NCI-H226 (cell line): Measurements from ENCODE around the gene TOGARAM2.

Experiments
- DNase-seq: peaks from one replicate; pipeline ENCODE4 v3.0.0-alpha.2; 2015

Gene TOGARAM2

DNA sequence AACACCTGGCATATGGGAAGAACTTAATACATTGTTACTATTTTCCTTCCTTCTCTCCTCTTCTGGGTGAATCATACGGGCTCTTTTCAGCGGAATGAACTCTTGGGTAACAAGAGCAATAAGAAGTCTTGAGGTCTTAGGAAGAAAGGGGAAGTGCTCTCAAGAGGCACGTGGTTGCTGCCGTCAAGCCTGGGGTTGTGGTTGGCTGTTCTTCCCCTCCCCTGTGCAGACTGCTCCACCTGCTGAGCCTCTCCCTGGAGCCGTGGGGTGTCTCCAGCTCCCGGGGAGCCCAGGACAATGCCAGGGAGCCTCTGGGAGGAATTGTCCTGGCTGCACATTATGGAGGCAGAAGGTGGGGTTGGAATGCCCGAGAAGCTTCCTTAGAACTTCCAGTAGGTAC is 19.4 kb downstream of the TOGARAM2 start:
- no peak for DNase-seq

DNA sequence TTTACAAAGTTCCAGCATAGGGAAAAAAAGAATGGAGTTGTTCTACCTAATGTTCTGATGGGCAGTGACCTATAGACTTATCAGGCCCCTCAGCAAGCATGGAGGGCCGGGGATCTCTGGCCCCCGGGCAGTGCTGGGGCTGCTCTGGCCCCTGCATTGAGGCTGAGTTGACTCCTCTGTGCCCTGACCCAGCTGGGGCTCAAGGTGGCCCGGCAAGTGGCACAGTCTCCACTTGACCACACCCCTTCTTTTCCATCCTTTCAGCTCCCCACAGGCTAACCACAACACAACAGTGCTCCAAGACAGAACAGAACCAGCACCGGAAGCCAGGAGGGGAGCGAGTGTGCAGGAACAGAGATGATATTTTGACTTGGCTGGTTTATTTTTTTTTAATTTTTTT is 19.9 kb downstream of the TOGARAM2 start:
- DNase-seq = no peak

DNA sequence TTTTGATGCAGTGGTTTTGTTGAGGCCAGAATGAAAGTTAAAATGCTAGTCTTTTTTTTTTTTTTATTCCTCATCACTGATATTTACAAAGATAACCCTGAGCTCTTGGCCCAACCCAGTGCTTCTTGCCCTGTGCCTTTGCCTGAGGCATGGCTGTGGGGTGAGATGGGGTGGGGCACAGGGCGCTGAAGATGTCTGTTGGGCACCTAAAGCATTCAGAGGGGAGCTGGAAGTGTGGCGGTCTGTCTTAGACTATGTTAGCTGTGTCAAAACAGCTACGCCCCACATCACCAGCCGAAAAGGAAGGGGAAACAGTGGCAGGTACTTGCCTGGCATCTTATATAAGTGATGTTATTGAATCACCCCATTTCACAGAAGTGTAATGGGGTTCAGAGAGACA is 20.7 kb downstream of the TOGARAM2 start:
- DNase-seq = no peak

DNA sequence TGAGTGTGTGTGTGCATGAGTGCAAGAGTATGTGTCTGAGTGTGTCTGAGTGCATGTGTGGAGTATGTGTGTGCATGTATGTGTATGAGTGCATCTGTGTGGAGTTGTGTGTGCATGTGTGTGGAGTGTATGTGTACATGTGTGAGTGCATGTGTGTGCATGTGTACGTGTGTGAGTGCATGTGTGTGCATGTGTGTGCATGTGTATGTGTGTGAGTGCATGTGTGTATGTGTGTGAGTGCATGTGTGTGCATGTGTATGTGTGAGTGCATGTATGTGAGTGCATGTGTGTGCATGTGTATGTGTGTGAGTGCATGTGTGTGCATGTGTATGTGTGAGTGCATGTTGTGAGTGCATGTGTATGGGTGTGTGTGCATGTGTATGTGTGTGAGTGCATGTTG is 23.7 kb downstream of the TOGARAM2 start:
- no peak for DNase-seq

DNA sequence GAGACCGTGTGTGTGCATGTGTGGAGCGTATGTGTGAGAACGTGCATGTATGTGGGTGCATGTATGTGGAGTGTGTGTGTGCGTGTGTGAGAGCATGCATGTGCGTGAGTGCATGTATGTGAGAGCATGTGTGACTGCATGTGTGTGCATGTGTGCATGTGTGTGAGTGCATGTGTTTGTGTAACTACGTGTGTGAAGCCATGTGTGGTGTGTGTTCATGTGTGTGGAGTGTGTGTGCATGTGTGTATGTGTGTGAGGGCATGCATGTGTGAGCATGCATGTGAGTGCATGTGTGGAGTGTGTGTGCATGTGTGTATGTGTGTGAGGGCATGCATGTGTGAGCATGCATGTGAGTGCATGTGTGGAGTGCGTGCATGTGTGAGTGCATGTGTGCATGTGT is 24.2 kb downstream of the TOGARAM2 start:
- no peak for DNase-seq

DNA sequence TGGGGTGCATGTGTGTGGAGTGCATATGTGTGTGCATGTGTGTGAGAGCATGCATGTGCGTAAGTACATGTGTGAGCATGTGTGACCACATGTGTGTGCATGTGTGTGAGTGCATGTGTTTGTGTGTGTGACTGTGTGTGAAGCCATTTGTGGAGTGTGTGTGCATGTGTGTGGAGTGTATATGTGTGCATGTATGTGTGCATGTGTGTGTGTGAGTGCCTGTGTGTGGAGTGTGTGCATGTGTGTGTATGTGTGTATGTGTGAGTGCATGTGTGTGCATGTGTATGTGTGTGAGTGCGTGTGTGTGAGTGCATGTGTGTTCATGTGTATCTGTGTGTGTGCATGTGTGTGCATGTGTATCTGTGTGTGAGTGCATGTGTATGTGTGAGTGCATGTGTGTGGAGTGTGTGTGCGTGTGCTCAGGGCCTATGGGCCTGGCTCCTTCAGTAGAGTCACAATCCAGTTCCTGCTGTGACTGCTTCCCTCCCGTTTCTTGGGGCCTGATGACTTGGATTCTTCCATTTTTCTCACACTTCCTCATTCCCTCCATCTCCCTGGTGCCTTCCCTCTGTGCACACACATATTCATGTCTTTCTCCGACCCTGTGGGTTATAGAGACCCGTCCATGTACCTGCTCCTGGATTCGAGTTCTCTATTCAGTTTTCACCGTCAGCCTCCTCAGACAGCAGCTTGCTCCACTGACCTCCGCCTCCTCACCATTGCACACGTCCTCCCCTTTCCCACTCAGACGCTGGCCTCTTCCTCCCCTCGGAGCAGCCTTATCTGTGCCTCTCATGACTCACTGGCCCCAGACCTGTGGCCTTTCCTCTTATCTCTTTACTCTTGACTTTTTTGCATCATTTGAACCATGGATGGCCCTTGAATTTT is 25.2 kb downstream of the TOGARAM2 start:
- peak; percentile 70 for DNase-seq

DNA sequence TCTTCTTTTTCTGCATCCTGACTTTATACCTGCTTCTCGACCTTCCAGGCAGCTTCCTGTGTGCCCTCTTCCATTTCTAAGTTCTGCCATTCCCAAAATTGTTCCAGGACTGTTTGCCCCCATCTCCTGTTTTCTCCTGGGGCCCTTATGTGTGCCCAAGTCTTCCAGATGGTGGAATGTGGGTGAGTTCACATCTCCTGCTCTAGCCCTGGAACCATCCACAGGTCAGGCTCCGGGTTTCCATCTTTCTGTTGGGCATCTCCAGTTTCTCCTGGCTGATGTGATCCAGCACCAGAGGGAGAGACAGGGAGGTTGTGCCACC is 25.8 kb downstream of the TOGARAM2 start:
- no peak for DNase-seq

DNA sequence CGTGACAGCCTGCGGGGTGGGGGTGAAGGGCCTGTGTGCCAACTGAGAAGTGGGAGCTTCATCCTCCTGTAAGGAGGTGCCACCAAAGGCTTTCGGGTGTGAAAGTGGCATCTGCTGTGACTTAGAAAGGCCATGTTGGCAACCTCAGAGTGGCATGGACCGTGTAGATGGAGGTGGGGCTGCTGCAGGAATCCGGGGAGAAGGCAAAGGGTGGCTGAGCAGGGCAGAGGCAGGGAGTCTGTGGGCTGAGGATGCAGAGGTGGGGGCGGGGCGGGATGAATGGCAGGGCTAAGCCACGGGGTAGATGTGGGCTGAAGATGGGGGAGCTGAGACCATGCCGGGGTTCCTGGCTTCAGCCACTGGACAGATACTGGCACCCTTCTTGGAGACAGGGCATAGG is 28.2 kb downstream of the TOGARAM2 start:
- no peak for DNase-seq

DNA sequence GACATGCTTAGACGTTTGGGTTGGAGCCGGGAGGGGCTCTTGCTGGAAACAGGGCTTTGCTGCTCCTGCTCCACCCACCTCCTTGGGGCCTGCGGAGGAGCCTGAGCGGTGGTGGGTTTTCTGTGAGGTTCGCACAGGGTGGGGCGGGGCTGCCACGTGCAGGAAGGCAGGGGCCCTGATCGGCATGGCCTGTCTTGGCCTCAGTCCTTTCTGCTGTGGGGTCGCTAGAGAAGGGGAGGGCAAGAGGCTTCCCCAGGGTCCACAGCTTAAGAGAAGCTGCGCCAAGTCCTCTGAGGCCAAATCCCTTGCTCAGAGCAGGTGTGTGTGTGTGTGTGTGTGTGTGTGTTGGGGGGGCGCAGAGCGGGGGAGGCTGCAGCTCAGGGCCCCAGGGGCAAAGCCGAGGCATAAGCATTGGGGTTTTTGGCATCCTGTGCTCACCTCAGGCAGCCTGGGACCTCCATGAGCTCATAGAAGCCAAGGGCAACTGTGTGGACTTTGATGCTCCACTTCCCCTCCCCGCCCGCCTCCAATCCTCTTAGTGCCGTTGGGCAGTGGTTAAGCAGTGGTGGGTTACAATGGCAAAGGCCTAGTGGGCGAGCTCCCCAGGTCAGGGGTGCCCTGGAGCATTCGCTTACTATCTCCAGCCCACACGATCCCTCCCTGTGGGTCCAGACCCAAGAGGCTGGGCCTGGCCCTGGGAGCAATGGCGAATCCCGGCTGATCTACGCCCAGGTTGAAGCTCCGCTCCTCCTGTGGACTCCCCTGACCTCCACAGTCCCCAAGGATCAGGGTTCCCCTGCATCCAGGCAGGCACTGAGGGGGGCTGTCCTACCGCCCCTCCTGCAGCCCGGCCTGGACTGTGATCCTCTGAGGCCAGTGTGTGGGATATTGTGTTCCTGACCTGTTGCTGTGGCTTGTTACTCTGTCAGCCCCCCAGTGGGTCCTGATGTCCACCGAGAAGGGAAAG is 28.9 kb downstream of the TOGARAM2 start:
- no peak for DNase-seq

DNA sequence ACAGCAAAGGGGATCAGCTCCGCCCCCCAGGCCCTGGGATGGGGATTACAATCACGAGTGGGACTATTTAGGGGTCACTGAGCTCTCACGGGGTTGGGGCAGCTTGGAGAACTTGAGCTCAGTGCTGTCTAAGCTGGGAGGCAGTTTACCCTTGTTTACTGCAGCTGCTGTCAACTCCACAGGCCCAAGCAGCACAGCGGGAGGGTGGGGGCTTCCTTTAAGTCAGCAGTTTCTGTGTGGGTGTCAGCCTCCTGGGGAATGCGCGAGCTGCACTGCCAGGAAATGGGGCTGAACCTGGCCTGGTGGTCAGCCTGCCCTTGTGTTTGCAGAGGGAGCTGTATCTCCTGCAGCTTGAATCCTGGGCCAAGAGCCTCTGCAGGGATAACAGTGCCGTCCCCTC is 29.8 kb downstream of the TOGARAM2 start:
- DNase-seq = no peak

DNA sequence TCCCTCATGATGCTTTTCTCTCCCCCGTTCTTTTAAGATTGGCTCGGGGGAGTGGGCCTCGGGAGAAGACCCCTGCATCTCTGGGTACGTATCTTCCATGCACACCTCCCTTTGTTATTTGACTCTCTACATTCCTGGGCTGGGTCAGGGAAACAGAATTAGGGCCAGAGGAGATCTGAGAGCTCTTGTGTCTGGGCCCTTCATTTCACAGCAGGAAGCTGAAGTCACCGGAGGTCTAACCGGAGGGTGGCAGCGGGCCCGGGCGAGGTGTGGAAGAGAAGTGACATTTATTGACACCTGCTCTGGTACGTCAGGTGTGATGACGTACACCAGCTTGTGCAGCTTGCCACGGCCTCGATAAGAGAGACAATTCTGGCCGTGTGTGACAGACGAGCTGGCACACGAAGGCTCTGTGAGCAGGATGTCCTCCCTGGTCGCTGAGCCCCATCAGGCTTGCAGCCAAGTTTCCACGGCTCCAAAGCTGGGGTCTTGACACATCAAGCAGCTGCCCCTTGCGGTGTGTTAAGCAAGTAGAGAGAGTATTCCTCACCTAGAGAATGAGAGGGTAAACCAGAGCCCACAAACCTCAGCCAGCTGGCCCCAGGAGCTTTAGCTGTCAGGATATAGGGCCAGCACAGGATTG is 30.4 kb downstream of the TOGARAM2 start:
- no peak for DNase-seq

DNA sequence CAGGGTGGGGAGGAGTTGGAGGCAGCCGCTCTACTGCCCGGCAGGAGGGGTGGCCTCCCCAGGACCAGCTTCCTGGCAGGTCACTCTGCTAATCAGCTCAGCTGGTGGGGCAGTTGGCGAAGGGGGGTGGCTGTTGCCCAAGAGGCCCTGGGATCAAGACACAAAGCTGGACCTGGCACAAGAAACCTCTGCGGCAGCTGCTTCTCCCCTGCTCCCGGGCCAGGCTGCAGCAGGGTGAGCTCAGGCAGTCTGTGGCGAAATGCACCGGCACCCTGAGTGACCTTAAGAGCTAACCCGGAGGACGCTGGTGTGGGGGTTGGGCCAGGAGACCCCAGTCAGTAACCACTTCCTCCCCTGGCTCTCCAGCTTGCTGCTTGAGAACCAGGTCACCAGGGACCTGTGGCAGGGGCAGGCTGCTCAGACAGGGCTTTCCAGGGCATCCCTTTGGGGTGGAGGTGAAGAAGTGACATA is 31.1 kb downstream of the TOGARAM2 start:
- DNase-seq = no peak

DNA sequence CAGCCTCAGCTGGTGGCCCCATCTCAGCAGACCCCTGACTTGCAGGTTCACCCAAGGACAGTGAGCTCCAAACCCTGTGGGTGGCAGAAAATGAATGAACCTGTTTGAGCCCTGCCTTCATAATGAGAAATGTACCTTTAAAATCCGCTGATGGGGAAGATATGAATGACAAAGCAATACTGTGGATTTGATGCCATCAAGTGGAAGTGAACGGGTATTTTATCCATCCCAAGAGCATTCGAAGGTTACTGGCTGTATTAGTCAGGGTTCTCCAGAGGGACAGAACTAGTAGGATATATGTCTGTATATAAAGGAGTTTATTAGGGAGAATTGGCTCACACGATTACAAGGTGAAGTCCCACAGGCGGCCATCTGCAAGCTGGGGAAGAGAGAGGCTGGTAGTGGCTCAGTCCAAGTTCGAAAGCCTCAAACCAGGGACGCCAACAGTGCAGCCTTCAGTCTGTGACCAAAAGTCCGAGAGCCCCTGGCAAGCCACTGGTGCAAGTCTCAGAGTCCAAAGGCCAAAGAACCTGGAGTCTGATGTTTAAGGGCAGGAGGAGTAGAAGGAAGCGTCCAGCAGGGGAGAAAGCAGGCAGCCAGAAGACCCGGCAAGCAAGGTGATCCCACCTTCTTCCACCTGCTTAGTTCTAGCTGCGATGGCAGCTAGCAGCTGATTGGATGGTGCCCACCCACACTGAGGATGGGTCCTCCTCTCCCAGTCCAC is 32.1 kb downstream of the TOGARAM2 start:
- DNase-seq = no peak

DNA sequence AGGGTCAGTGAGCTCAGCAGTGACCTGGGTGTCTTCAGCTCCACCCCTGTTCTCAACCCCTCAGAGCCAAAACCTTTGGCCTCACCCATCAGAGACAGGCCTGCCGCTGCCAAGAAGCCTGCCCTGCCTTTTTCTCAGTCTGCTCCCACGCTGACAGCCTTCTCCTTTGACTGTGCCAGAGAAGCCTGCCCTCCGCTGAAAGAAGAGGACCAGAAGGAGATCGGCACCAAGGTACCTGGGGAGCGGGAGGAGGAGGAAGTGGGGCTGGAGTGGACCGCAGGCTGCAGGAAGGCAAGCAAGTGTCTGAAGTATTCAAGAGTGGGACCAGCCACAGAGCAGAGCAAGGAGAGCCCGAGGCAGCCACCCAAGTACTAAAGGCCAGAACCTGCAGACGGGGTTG is 33.2 kb downstream of the TOGARAM2 start:
- DNase-seq = no peak

DNA sequence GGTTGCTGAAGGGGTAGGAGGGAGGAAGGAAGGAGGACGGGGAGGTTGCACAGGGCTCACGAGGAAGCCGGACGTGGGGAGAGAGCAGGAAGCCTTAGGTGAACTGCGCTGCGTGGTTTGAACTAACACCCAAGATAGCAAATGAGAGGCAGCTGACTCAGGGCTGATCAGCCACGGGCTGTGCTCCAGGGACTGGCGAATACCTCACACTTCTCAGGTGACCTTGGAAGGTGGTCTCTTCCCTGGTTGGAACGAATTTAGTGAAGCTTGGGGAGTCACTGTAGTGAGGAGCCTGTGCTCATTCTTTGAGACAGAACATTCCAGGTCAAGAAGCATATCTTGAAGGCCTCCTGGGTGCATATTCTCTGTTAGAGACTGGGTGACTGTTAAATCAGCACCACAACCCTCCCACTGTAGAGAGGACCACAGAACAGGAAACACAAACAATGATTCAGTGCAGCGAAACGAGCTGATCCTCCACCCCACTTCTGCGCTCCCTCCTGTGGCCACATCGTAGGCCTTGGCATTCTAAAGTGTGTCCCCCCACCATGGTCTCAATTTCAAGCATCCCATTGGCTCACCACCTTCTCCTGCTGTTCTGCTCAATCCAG is 33.8 kb downstream of the TOGARAM2 start:
- peak; percentile 52 for DNase-seq

DNA sequence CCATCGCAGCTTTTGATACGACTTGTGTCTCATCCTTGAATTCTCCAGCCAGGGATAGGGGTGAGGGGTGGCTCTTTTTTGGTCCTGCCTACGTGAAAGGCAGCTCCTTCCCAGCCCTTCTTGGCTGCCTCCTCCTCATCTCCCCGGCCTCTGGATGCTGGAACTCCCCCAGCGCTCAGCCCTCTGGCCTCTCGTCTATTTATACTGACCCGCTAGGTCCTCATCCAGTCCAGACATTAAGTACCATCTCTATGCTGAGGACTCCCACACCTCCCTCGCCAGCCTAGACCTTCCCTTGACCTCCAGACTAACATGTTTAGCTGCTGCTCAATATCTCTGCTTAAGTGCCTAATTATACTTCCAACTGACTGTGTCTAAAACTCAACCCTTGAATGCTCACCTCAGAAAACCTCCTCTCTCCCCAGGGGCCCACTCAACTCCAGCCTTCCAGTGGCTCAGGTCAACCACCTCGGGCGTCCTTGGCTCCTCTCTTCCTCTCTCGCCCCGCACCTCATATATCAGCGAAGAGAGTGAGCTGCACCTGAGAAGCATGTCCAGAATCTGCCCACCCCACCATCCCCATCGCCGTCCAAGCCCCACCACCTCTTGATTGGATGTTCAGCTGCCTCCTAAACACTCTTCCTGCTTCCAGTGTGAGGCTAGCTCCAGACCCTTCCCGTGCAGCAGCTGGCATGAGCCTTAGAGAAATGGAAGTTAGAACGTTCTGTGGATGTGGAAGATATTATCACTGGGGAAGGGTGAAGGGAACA is 34.8 kb downstream of the TOGARAM2 start:
- DNase-seq = no peak

DNA sequence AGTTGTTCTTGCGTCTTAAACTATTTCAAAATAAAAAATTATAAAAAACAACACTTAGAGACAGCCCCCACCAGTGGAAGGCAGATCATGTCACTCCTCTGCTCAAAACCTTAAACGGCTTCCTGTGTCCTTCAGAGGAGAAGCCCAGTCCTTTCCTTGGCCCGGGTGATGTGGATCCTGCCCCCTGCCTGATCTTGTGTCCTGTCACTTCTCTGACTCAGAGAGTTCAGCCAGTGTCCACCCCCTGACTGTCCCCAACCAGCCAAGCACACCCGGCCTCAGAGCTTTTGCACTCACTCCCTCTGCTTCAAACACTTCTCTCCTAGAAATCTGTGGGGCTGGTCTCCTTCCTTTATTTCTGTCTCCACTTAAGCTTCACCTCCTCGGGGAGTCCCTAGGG is 35.4 kb downstream of the TOGARAM2 start:
- no peak for DNase-seq

DNA sequence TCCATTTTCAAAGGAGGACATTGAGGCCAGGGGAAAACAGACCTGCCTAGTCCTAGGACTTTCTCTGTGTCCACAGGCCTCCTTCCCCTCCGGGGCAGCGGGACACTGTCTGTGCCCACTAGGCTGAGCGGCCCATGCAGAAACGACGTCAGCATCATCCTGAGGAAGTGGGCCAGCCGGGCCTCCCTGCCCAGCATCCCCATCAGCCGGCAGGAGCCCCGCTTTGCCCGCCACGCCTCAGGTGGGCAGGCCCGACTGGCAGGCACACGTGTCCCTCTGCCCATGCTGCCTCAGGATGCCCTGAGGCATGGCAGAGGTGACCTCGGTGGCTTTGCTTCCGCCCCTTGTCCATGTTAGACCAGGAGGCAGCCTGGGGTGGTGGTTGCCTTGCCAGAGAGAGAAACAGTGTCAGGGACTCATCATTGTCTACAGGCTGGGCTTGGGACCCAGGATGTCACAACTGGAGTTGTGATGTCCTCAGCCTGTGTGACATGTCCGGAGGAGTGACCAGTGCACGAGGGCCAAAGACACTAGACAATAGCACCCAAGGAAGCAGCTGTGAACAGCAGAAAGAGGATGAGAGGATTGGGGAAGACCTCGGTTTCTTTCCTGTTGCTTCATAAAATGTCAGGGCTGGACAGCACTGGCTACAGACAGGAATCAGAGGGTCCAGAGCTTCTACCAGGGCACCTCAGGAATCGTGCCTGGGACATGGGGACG is 36.8 kb downstream of the TOGARAM2 start:
- DNase-seq = no peak

DNA sequence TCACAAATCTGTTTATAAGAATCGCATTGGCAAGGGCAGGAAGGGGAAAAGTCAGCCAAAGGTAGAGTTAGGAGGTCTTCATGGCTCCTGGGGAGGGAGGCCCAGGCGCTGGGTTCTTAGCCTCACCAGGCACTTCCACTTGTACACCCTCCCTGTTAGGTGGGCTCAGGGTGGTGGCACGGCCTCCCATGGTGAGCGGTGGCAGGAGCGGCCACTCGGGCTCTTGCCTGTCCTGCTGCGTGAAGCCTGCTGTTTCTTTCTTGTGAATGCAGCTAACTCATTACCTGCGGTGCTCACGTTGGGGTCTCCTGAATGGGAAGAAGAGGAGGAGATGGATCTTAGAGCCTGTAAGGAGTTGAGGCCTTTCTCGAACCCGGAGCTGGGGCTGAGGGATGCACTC is 40.8 kb downstream of the TOGARAM2 start:
- no peak for DNase-seq

DNA sequence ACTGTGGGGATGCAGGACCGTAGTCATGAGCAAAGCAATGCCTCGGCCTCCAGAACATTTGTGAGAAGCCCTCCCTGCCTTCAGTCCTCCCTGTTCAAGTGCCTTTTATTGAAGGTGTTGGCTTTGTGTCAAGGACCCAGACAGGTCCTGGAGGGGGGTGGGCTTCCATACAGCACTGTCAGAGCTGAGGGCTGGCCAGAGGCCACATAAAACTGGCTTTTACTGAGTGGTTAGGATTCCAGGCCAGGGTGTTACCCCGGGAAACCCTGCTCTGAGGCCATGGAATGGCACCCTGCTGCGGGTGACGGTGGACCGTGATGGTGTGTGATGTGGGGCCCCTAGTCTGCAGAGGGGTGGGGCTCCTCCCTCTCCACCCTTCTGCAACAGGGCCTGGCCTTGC is 41.6 kb downstream of the TOGARAM2 start:
- no peak for DNase-seq

DNA sequence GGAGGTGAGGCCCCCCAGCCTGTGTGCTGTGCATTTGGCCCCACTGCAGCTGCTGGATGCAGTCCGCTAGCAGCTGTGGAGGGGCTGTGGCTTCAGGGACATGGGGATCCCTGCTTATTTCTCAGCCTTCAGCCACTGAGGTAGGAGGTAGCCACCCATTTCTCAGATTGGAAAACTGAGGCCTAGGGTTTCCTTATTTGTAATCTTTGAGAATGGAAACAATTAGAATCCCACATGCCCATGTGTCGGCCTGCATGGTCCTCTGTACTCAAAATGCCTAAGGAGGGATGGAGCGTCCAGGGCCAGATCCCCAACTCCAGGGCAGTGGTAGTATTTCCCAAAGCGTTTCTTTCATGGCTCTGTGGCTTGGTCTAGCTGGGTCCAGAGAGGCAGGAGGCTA is 42.1 kb downstream of the TOGARAM2 start:
- no peak for DNase-seq
